Uterus (tissue), 2 donors: ENCODE data around the gene MYO1D.

Experiments
- POLR2A ChIP-seq, 2 donors: fragments of 450-650 bp; IDR thresholded peaks; one replicate each; pipeline ENCODE4 v1.6.1; 2016; ENCODE audit warnings: antibody characterized with exemption in 2 of 2, mild to moderate bottlenecking in 1 of 2, moderate library complexity in 1 of 2
- TF ChIP-seq, protein P1 (sequence below), 4 experiments: fragments of 200-600 bp in 2 of 4; fragments of 450-650 bp in 2 of 4; sonication (generic) in 2 of 4; IDR thresholded peaks; one replicate each; pipeline ENCODE4 v1.5.1; 2016 to 2019; ENCODE audit warnings: antibody characterized with exemption in 4 of 4, mild to moderate bottlenecking in 2 of 4, moderate library complexity in 1 of 4

DNA sequence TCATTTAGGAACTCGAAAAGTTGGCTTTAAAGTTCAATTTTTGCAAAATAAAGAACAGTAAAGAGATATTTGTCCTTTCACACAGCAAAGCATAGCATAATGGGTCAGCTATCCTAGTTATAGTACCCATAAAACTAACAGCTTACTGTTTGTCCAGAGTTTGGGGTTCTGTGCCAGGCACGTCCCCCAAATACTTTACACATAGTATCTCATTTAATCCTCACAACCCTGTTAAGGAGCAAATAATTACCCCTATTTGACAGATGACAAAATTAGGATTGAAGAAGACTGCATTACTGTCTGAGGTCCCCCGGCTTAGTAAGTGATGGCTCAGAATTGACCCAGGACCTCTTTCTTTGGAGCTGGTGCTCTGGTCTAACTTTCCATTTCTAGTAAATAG is 52.6 kb downstream of the MYO1D start:
- TF ChIP-seq, protein P1, sequence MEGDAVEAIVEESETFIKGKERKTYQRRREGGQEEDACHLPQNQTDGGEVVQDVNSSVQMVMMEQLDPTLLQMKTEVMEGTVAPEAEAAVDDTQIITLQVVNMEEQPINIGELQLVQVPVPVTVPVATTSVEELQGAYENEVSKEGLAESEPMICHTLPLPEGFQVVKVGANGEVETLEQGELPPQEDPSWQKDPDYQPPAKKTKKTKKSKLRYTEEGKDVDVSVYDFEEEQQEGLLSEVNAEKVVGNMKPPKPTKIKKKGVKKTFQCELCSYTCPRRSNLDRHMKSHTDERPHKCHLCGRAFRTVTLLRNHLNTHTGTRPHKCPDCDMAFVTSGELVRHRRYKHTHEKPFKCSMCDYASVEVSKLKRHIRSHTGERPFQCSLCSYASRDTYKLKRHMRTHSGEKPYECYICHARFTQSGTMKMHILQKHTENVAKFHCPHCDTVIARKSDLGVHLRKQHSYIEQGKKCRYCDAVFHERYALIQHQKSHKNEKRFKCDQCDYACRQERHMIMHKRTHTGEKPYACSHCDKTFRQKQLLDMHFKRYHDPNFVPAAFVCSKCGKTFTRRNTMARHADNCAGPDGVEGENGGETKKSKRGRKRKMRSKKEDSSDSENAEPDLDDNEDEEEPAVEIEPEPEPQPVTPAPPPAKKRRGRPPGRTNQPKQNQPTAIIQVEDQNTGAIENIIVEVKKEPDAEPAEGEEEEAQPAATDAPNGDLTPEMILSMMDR (IDR thresholded peaks at IDR 0.05) = no peak
- no peak for TF ChIP-seq POLR2A (IDR thresholded peaks at IDR 0.05)
